ENCODE results near the gene TRIM66. TPM values are rescaled to one million over a fixed set of nuclear protein-coding genes. Genes with fewer than 3 reads are reported as not detected.
A peak's percentile ranks its signal among the peaks of the same experiment; 100 is the strongest.

Gene TRIM66
- total RNA-seq, 1 experiment from 2014 or later: 2.1 TPM

DNA sequence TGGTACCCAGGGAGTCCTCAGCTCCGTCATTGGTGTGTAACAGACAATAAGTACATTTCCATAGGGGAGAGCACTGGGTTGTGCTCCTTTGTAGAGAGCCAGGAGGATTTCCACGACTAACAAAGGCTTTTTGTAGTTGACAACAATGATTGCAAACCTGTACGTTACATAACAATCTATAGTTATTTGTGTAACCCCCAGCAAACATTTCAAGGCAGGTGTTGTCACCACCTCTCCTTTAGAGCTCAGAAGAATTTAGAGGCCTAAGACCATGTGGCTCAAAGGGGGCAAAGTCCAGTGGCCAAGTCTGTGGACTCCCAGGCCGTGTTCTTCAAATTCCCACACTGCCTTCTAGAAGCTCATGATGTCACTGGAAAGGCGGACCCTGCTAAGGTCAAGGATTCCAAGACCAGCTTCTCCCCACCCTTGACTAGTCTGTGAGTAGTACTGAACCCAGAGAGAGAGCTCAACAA lies 15.9 kb upstream of the TRIM66 start:
- peaks cover 40 to 53% (median 42%) of the 10 kb centered on the region in 3 experiments for H3K36me3 Mint-ChIP-seq (ENCODE audit: insufficient read depth in 1 of 3, low read depth in 3 of 3)
- H3K4me2 ChIP-seq (ENCODE audit: insufficient read depth, insufficient read length, low read length): peak overlapping the region; percentile 2
- no peak overlapping the region for H2AFZ ChIP-seq (ENCODE audit: low read length)
- DNase-seq: no peak
- H3K9ac ChIP-seq (ENCODE audit: extremely low read depth, insufficient read length, low read length): no peak overlapping the region
- no peak overlapping the region for H2BK120ac ChIP-seq (ENCODE audit: low read depth, low read length, poor library complexity, severe bottlenecking)
- H3K18ac ChIP-seq (ENCODE audit: insufficient read length, low read depth, low read length): no peak overlapping the region
- H3K23me2 ChIP-seq (ENCODE audit: insufficient read length, low read depth, low read length, poor library complexity, severe bottlenecking): no peaks in the 10 kb centered on the region
- H3K4me3 Mint-ChIP-seq: peak overlapping the region; percentile 43 to 70
- H3K23ac ChIP-seq (ENCODE audit: insufficient read length, low read depth, low read length): no peak overlapping the region
- peaks cover 58 to 63% of the 10 kb centered on the region in 2 experiments for H3K4me1 Mint-ChIP-seq
- no peak overlapping the region for H3K56ac ChIP-seq (ENCODE audit: insufficient read length, low read depth, low read length)
- H2BK15ac ChIP-seq (ENCODE audit: low read depth, low read length): no peak overlapping the region
- no peaks in the 10 kb centered on the region for H3K27me3 ChIP-seq (ENCODE audit: insufficient read depth, low read length)
- no peaks in the 10 kb centered on the region; a peak in 1 of 5 replicates for H3K9me3 Mint-ChIP-seq
- no peak overlapping the region for H2BK5ac ChIP-seq (ENCODE audit: insufficient read length, low read length)
- H2AK5ac ChIP-seq (ENCODE audit: insufficient read length, low read length): no peak overlapping the region
- H3T11ph ChIP-seq (ENCODE audit: low read length): no peak overlapping the region
- no peak overlapping the region for H3K14ac ChIP-seq (ENCODE audit: insufficient read depth, low read length)
- H3K9me3 ChIP-seq (ENCODE audit: control insufficient read depth, low read depth, low read length): no peaks in the 10 kb centered on the region
- H3K27ac ChIP-seq (ENCODE audit: insufficient read length, low read depth, low read length): peak overlapping the region; percentile 43
- H2BK20ac ChIP-seq (ENCODE audit: low read depth, low read length, poor library complexity, severe bottlenecking): no peak overlapping the region
- peaks cover 32% of the 10 kb centered on the region; the same call in 1 of the 2 replicates for H3K4me1 ChIP-seq (ENCODE audit: insufficient read depth, low read length)
- H3K79me2 ChIP-seq (ENCODE audit: insufficient read depth, low read length): no peaks in the 10 kb centered on the region
- H2BK12ac ChIP-seq (ENCODE audit: insufficient read length, low read depth, low read length): no peak overlapping the region
- no peak overlapping the region for H4K91ac ChIP-seq (ENCODE audit: insufficient read length, low read depth, low read length)
- H3K4ac ChIP-seq (ENCODE audit: low read depth, low read length): no peak overlapping the region
- H3K27ac Mint-ChIP-seq: peak overlapping the region; percentile 94 to 99 (median 97)
- H4K20me1 ChIP-seq (ENCODE audit: control insufficient read depth, insufficient read depth, insufficient read length): no peaks in the 10 kb centered on the region
- no peaks in the 10 kb centered on the region; the same call in 1 of the 2 replicates for H3K27me3 Mint-ChIP-seq (ENCODE audit: low read depth)
- WGBS (ENCODE audit: extremely low coverage, insufficient read length, low lambda C conversion rate): no CpG with 5 or more reads among the region's 5 CpGs
- no peak overlapping the region for H4K8ac ChIP-seq (replicated peaks; ENCODE audit: insufficient read length, low read depth, low read length)
- TF ChIP-seq, protein P1, sequence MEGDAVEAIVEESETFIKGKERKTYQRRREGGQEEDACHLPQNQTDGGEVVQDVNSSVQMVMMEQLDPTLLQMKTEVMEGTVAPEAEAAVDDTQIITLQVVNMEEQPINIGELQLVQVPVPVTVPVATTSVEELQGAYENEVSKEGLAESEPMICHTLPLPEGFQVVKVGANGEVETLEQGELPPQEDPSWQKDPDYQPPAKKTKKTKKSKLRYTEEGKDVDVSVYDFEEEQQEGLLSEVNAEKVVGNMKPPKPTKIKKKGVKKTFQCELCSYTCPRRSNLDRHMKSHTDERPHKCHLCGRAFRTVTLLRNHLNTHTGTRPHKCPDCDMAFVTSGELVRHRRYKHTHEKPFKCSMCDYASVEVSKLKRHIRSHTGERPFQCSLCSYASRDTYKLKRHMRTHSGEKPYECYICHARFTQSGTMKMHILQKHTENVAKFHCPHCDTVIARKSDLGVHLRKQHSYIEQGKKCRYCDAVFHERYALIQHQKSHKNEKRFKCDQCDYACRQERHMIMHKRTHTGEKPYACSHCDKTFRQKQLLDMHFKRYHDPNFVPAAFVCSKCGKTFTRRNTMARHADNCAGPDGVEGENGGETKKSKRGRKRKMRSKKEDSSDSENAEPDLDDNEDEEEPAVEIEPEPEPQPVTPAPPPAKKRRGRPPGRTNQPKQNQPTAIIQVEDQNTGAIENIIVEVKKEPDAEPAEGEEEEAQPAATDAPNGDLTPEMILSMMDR (conservative IDR thresholded peaks at IDR 0.05): no peak
- H3K79me1 ChIP-seq (ENCODE audit: insufficient read depth, low read depth, low read length, poor library complexity, severe bottlenecking): no peaks in the 10 kb centered on the region
- H4K5ac ChIP-seq (ENCODE audit: insufficient read length, low read depth, low read length): no peak overlapping the region
